ENCODE results near the gene TRPV2.
A peak's percentile ranks its signal among the peaks of the same experiment; 100 is the strongest.

The TRPV2 gene

GRCh38 chr17:16415031-16415924 is at the start of gene TRPV2:
Gene TRPV2 (plus strand): TSS chr17:16415571. CDS start chr17:16417669, 2,098 bp downstream.
- ATAC-seq = no peak

DNA sequence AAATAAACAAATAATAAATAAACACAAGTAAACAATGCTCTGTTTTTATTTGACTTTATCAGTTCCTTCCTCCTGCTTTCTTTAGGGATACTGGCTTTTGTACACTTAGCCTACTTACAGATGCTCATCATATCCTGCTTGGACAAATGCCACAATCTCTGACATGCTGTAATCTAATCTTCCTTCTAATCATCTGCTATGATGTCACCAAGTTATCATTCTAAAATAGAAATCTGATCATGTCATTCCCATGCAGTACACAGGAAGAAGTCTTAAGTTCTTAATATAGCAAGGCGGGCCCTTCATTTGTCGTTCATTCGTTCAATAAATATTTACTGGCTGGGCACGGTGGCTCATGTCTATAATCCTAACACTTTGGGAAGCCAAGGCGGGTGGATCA is 43.6 kb upstream of the TRPV2 start:
- peak; percentile 84 for ATAC-seq
- TF ChIP-seq ZC3H10 (CRISPR knock-in tag; IDR thresholded peaks at IDR 0.05) (no peak), ARNTL (CRISPR knock-in tag; IDR thresholded peaks at IDR 0.05; ENCODE audit: borderline replicate concordance, low read depth) (no peak), POU6F1 (CRISPR knock-in tag; IDR thresholded peaks at IDR 0.05; ENCODE audit: borderline replicate concordance, low read depth) (no peak), ZNF70 (CRISPR knock-in tag; IDR thresholded peaks at IDR 0.05) (no peak), CREB5 (CRISPR knock-in tag; IDR thresholded peaks at IDR 0.05; ENCODE audit: low read depth) (peak; percentile 73; the same call in 1 of the 2 replicates), ZFP30 (CRISPR knock-in tag; IDR thresholded peaks at IDR 0.05) (no peak), SNAI2 (CRISPR knock-in tag; IDR thresholded peaks at IDR 0.05) (no peak), ZFP3 (CRISPR knock-in tag; IDR thresholded peaks at IDR 0.05) (no peak), ZNF8 (CRISPR knock-in tag; IDR thresholded peaks at IDR 0.05) (no peak), TCF4 (CRISPR knock-in tag; IDR thresholded peaks at IDR 0.05; ENCODE audit: borderline replicate concordance) (no peak; the same call in 1 of the 2 replicates), TOX (CRISPR knock-in tag; IDR thresholded peaks at IDR 0.05; ENCODE audit: borderline replicate concordance) (no peak), ISL1 (CRISPR knock-in tag; IDR thresholded peaks at IDR 0.05) (peak; percentile 28), ZNF565 (CRISPR knock-in tag; conservative IDR thresholded peaks at IDR 0.05; ENCODE audit: low read depth) (no peak), ESRRG (CRISPR knock-in tag; IDR thresholded peaks at IDR 0.05) (no peak)
- TF ChIP-seq, protein P1, sequence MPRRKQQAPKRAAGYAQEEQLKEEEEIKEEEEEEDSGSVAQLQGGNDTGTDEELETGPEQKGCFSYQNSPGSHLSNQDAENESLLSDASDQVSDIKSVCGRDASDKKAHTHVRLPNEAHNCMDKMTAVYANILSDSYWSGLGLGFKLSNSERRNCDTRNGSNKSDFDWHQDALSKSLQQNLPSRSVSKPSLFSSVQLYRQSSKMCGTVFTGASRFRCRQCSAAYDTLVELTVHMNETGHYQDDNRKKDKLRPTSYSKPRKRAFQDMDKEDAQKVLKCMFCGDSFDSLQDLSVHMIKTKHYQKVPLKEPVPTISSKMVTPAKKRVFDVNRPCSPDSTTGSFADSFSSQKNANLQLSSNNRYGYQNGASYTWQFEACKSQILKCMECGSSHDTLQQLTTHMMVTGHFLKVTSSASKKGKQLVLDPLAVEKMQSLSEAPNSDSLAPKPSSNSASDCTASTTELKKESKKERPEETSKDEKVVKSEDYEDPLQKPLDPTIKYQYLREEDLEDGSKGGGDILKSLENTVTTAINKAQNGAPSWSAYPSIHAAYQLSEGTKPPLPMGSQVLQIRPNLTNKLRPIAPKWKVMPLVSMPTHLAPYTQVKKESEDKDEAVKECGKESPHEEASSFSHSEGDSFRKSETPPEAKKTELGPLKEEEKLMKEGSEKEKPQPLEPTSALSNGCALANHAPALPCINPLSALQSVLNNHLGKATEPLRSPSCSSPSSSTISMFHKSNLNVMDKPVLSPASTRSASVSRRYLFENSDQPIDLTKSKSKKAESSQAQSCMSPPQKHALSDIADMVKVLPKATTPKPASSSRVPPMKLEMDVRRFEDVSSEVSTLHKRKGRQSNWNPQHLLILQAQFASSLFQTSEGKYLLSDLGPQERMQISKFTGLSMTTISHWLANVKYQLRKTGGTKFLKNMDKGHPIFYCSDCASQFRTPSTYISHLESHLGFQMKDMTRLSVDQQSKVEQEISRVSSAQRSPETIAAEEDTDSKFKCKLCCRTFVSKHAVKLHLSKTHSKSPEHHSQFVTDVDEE (CRISPR knock-in tag; IDR thresholded peaks at IDR 0.05) = 0 out of 2 replicates have a peak, but pooled peaks have one; percentile 31

More at GRCh38 chr17:16415031-16415924, at the start of gene TRPV2:
- TF ChIP-seq CSDC2 (CRISPR knock-in tag; IDR thresholded peaks at IDR 0.05) (no peak), RARB (CRISPR knock-in tag; IDR thresholded peaks at IDR 0.05) (no peak), ZC3H10 (CRISPR knock-in tag; IDR thresholded peaks at IDR 0.05) (no peak), POU6F1 (CRISPR knock-in tag; IDR thresholded peaks at IDR 0.05; ENCODE audit: borderline replicate concordance, low read depth) (no peak), GLIS3 (CRISPR knock-in tag; IDR thresholded peaks at IDR 0.05) (no peak)

GRCh38 chr17:16374146-16374938 is 41.0 kb upstream of the TRPV2 start:
- no peak for ATAC-seq

More at GRCh38 chr17:16374146-16374938, 41.0 kb upstream of the TRPV2 start:
- TF ChIP-seq CREB5 (CRISPR knock-in tag; IDR thresholded peaks at IDR 0.05; ENCODE audit: low read depth) (no peak), ISL1 (CRISPR knock-in tag; IDR thresholded peaks at IDR 0.05) (0 out of 2 replicates have a peak, but pooled peaks have one; percentile 9)
